Activated T-helper 17 cell treated with anti-CD3 and anti-CD28 coated beads, Interleukin-2, amount 50 U/mL, for 72 hours (primary cell): ENCODE results near the gene CACNA1H. TPM values are rescaled to one million over a fixed set of nuclear protein-coding genes. Genes with fewer than 3 reads are reported as not detected.

ENCODE experiments used
- ATAC-seq: fragments of 150-1000 bp; cut with Tn5 transposase; replicated peaks from 2 replicates; pipeline ENCODE4 v1.10.0; 2021; ENCODE audit warnings: mild to moderate bottlenecking, moderate library complexity
- H3K27ac Mint-ChIP-seq: one replicate; pipeline ENCODE4 v1.8.0; 2022; ENCODE audit warnings: mixed read lengths
- H3K27me3 Mint-ChIP-seq: one replicate; pipeline ENCODE4 v1.8.0; 2022; ENCODE audit warnings: mixed read lengths
- H3K36me3 Mint-ChIP-seq: one replicate; pipeline ENCODE4 v1.8.0; 2022; ENCODE audit warnings: low read depth, mild to moderate bottlenecking, mixed read lengths
- H3K4me1 Mint-ChIP-seq: one replicate; pipeline ENCODE4 v1.8.0; 2022; ENCODE audit warnings: mixed read lengths
- H3K4me3 Mint-ChIP-seq: one replicate; pipeline ENCODE4 v1.8.0; 2022; ENCODE audit warnings: mild to moderate bottlenecking, mixed read lengths
- H3K9me3 Mint-ChIP-seq: one replicate; pipeline ENCODE4 v1.8.0; 2022; ENCODE audit warnings: mixed read lengths
- total RNA-seq, 2 donors: library from RNA; stranded (reverse); gene quantifications; one replicate each; pipeline ENCODE4 v1.2.3, GENCODE V29; 2022

Gene CACNA1H
- total RNA-seq, 2 donors from 2014 or later: 1.4 to 1.9 TPM

- Mint-ChIP-seq H3K4me1 (no peaks in the 10 kb centered on the region), H3K9me3 (peaks cover 3% of the 10 kb centered on the region), H3K36me3 (no peaks in the 10 kb centered on the region), H3K27ac (no peak overlapping the region), H3K27me3 (no peaks in the 10 kb centered on the region), H3K4me3 (no peak overlapping the region)
- ATAC-seq: no peak
These were observed 9.0 kb upstream of the CACNA1H start for GRCh38 chr16:1143761-1144450.

- ATAC-seq: no peak
- H3K4me1 Mint-ChIP-seq: no peaks in the 10 kb centered on the region
- H3K9me3 Mint-ChIP-seq: peaks cover 3% of the 10 kb centered on the region
- no peaks in the 10 kb centered on the region for H3K27me3 Mint-ChIP-seq
- H3K27ac Mint-ChIP-seq: no peak overlapping the region
- H3K4me3 Mint-ChIP-seq: no peak overlapping the region
- H3K36me3 Mint-ChIP-seq: no peaks in the 10 kb centered on the region
These were observed 8.2 kb upstream of the CACNA1H start for GRCh38 chr16:1144476-1145382.

DNA sequence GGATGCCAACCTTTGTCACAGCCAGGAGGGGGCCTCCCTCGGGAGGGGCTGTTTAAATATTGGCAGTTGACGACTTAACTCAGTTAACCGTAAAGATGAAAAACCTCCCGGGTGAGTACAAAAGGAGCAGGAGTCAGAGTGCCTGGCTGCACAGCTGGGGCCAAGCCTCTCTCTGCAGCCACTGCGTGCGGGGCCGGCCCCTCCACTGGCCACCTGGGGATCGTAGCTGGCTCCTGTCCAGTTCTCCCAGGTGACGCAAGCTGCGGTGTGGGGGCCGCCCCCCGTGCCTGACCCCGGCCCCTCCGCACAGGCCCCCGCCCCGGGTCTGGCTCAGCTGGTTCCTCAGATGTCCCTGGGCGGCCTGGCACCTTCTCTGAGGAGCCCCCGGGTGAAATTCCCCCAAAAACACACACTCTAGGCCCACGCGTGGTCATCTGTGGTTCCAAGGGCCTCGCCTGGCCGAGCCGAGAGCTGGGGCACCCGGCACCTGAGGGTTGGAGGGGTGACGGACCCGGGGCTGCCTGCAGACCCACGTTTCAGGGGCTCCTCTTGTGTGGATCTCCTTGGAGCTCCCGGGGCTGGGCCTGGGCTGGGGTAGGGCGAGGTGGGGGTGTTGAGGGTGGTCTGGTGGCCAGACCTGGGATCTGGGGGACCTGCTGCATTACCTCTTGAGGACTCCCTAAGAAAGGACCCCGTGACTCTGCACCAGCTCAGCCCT lies 7.4 kb upstream of the CACNA1H start:
- peaks cover 3% of the 10 kb centered on the region for H3K9me3 Mint-ChIP-seq
- H3K36me3 Mint-ChIP-seq: no peaks in the 10 kb centered on the region
- H3K4me1 Mint-ChIP-seq: no peaks in the 10 kb centered on the region
- H3K4me3 Mint-ChIP-seq: no peak overlapping the region
- H3K27ac Mint-ChIP-seq: no peak overlapping the region
- H3K27me3 Mint-ChIP-seq: no peaks in the 10 kb centered on the region
- no peak for ATAC-seq

DNA sequence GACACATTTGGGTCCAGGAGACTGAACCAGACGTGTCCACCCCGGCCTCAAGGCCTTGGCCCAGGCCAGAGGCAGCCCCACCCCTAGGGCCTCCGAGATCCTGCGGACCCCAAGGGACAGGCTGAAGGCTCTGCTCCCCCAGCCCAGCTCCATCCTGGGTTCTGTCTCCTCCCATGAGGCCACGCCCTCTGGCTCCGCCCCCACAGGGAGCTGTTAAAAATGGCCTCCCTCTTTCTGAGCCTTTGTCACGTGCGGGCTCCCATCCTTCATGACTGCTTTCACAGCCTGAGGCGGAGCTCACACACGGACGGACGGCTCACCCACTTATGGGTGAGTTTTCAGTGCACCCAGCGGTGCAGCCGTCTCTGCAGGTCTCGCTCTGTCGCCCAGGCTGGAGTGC lies 6.5 kb upstream of the CACNA1H start:
- Mint-ChIP-seq H3K36me3 (no peaks in the 10 kb centered on the region), H3K27me3 (no peaks in the 10 kb centered on the region), H3K4me1 (no peaks in the 10 kb centered on the region), H3K4me3 (no peak overlapping the region), H3K9me3 (peaks cover 3% of the 10 kb centered on the region), H3K27ac (no peak overlapping the region)
- ATAC-seq: no peak

DNA sequence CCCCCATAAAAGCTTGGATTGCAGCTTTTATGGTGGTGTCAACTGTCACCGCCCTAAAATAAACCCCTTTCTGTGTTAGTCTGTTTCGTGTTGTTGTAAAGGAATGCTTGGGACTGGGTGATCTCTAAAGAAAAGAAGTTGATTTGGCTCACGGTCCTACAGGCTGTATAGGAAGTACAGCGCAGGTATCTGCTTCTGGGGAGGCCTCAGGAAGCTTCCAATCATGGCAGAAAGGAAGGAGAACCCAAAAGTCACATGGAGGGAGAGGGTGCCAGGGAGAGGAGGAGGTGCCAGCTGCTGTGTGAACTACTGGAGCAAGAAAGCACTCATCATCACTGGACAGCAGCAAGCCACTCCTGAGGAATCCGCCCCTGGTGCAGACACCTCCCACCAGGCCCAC lies 5.9 kb upstream of the CACNA1H start:
- no peak for ATAC-seq
- H3K36me3 Mint-ChIP-seq: no peaks in the 10 kb centered on the region
- H3K27ac Mint-ChIP-seq: no peak overlapping the region
- no peaks in the 10 kb centered on the region for H3K27me3 Mint-ChIP-seq
- H3K4me3 Mint-ChIP-seq: no peak overlapping the region
- no peaks in the 10 kb centered on the region for H3K4me1 Mint-ChIP-seq
- peaks cover 3% of the 10 kb centered on the region for H3K9me3 Mint-ChIP-seq

DNA sequence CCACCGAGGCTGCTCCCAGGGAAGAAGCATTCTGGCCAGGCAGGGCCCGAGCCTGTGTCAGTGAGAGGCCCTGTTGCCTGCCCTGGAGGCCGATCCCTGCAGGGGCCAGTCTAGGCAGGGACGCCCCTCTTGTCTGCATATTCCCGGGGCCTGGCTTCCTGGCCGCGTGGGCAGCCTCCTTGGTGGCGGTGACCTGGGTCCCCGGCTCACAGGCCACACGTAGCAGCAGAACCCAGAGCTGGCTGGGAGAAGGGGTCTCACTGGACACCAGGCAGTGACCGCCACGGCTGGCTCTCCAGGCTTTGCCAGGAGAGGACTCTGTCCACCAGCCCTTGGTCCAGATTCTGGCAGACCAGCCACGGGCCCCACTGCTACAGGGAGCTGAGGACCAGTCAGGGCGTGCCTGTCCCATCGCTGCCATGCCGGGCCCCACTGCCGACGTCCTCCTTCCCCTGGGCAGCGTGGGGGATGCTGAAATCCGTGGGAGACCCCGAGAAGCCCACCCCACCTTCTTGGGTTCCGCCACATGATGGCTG lies 3.7 kb upstream of the CACNA1H start:
- H3K27ac Mint-ChIP-seq: no peak overlapping the region
- peaks cover 3% of the 10 kb centered on the region for H3K9me3 Mint-ChIP-seq
- H3K4me3 Mint-ChIP-seq: no peak overlapping the region
- no peak for ATAC-seq
- no peaks in the 10 kb centered on the region for H3K27me3 Mint-ChIP-seq
- H3K4me1 Mint-ChIP-seq: no peaks in the 10 kb centered on the region
- no peaks in the 10 kb centered on the region for H3K36me3 Mint-ChIP-seq

- Mint-ChIP-seq H3K4me3 (peak overlapping the region; percentile 49), H3K36me3 (no peaks in the 10 kb centered on the region), H3K9me3 (peaks cover 3% of the 10 kb centered on the region), H3K27ac (no peak overlapping the region), H3K4me1 (no peaks in the 10 kb centered on the region), H3K27me3 (peaks cover 4% of the 10 kb centered on the region)
- peak; percentile 52 for ATAC-seq
These were observed 2.4 kb upstream of the CACNA1H start for GRCh38 chr16:1150511-1150982.

DNA sequence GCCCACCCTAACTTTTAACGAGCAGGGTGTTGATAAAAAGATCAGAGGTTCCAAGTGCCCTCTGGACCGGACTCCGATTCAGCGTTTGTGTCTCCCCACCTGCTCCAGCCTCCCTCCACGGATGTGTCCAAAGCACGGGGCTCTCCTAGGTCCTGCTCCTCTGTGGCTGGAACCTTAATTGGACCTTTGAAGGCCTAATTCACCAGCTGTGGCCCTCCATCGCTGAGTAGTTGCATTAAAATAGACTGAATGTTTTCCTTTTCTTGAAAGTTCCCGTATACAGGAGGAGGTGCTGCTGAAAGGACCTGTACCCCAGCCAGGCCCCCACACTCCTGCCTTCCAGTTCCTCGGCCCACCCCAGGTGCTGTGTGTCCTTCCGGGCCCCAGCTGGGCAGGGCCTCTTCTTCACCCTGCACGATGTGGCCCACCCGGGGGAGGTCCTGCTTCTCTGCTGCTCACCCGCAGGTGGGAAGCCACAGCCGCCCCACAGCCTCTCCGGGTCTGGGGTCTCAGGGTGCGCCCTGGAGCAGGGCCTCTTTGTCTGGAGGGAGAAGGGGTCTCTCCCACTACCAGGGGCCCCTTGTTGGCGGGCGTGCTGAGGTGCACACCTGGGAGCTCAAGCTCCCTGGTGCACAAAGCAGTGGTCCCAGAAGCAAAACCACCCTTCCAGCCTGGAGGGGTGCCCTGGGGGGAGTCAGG lies 1.3 kb upstream of the CACNA1H start:
- ATAC-seq: no peak
- Mint-ChIP-seq H3K4me3 (no peak overlapping the region), H3K9me3 (peaks cover 3% of the 10 kb centered on the region), H3K36me3 (no peaks in the 10 kb centered on the region), H3K27ac (no peak overlapping the region), H3K4me1 (no peaks in the 10 kb centered on the region), H3K27me3 (peaks cover 6% of the 10 kb centered on the region)

DNA sequence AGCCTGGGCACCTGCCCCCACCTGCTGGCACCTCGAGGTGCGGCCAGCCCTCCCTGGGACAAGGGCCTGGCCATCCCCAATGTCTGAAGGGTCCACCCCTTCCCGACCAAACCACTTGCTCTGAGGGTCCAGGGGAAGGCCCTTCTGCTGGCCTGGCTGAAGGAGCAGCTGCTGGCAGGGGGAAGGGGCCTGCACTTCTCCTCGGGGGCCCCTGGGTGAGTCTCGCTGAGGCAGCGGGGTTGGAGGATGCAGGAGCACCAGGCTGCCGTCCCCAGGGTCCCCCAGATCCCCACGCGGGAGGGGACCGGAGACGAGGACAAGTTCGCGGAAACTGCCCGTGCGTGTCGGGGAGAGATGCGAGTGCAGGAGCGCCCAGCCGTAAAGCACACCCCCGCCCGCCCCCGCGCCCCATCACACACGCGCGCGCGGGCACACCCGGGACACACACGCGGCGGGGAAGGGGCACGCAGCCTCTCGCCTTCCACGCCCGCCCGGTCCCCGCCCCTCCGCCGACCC lies 725 bp upstream of the CACNA1H start:
- Mint-ChIP-seq H3K27ac (no peak overlapping the region), H3K4me3 (no peak overlapping the region), H3K4me1 (no peaks in the 10 kb centered on the region), H3K36me3 (no peaks in the 10 kb centered on the region), H3K9me3 (no peaks in the 10 kb centered on the region), H3K27me3 (peaks cover 6% of the 10 kb centered on the region)
- peak; percentile 24 for ATAC-seq

DNA sequence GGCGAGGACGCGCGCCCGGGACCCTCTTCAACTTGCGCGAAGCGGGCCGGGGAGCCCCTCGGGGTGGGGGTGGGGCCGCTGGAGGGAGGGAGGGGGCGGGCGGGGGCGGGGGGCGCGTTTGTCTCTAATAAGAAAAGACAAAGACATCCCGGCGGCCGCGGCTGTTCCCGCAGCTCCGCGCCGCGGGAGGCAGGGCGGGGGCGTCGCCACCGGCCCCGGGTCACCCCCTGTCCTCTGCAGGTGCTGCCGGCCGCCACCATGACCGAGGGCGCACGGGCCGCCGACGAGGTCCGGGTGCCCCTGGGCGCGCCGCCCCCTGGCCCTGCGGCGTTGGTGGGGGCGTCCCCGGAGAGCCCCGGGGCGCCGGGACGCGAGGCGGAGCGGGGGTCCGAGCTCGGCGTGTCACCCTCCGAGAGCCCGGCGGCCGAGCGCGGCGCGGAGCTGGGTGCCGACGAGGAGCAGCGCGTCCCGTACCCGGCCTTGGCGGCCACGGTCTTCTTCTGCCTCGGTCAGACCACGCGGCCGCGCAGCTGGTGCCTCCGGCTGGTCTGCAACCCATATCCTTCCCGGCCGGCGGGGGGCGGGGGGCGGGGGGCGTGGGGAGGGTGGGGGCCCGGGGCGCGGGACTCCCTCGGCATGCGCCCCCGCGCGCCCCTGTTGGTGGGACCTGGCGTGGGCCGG lies 714 bp downstream of the CACNA1H start:
- no peak overlapping the region for H3K27ac Mint-ChIP-seq
- no peak for ATAC-seq
- no peaks in the 10 kb centered on the region for H3K4me1 Mint-ChIP-seq
- no peak overlapping the region for H3K4me3 Mint-ChIP-seq
- no peaks in the 10 kb centered on the region for H3K36me3 Mint-ChIP-seq
- no peaks in the 10 kb centered on the region for H3K9me3 Mint-ChIP-seq
- peaks cover 6% of the 10 kb centered on the region for H3K27me3 Mint-ChIP-seq

- Mint-ChIP-seq H3K4me3 (no peak overlapping the region), H3K4me1 (no peaks in the 10 kb centered on the region), H3K36me3 (no peaks in the 10 kb centered on the region), H3K27ac (no peak overlapping the region), H3K27me3 (peaks cover 6% of the 10 kb centered on the region), H3K9me3 (no peaks in the 10 kb centered on the region)
- no peak for ATAC-seq
These were observed 1.5 kb downstream of the CACNA1H start for GRCh38 chr16:1154291-1154886.

GRCh38 chr16:1154887-1155331 lies 2.0 kb downstream of the CACNA1H start:
- Mint-ChIP-seq H3K4me1 (no peaks in the 10 kb centered on the region), H3K27ac (no peak overlapping the region), H3K4me3 (no peak overlapping the region), H3K27me3 (peaks cover 6% of the 10 kb centered on the region), H3K36me3 (no peaks in the 10 kb centered on the region), H3K9me3 (no peaks in the 10 kb centered on the region)
- no peak for ATAC-seq
